ENCODE results near the gene SKOR1. TPM values are rescaled to one million over a fixed set of nuclear protein-coding genes. Genes with fewer than 3 reads are reported as not detected.

The SKOR1 gene
- total RNA-seq, 1 donor: 0.36 TPM

DNA sequence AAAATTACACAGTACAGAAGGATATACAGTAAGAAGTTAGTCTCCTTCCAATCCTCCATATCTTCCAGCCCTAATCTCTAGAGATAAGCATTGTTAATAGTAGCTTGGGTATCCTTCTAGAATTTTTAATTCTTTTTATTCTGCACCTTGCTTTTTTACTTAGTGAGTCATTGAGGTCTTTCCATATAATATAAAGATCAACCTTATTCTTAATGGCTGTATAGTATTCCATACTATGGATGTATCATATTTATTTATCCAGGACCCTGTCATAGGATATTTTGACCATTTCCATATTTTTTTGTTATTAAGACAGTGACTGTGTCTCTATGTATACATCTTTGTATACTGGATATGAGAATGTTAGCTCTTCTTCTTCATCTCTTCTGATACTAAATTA is 36.3 kb upstream of the SKOR1 start:
- Histone ChIP-seq H4K20me1 (ENCODE audit: insufficient read depth, low read length) (peaks cover 4% of the 10 kb centered on the region), H3K27me3 (ENCODE audit: insufficient read depth, low read length) (no peaks in the 10 kb centered on the region), H2AFZ (ENCODE audit: low read length) (no peak overlapping the region), H3K4me1 (ENCODE audit: insufficient read depth, low read length) (peaks cover 2% of the 10 kb centered on the region), H3K27ac (ENCODE audit: low read depth, low read length) (no peak overlapping the region), H3K36me3 (ENCODE audit: insufficient read depth, low read length) (no peaks in the 10 kb centered on the region), H3K4me3 (ENCODE audit: insufficient read depth, low read length) (no peak overlapping the region), H3K9me3 (ENCODE audit: low read depth, low read length) (no peaks in the 10 kb centered on the region), H3K4me2 (ENCODE audit: insufficient read depth, low read length) (no peak overlapping the region), H3K79me2 (ENCODE audit: insufficient read depth, low read length) (no peaks in the 10 kb centered on the region)
- no peak for DNase-seq (ENCODE audit: insufficient read length, low spot score, missing footprints)
- TF ChIP-seq, protein P1, sequence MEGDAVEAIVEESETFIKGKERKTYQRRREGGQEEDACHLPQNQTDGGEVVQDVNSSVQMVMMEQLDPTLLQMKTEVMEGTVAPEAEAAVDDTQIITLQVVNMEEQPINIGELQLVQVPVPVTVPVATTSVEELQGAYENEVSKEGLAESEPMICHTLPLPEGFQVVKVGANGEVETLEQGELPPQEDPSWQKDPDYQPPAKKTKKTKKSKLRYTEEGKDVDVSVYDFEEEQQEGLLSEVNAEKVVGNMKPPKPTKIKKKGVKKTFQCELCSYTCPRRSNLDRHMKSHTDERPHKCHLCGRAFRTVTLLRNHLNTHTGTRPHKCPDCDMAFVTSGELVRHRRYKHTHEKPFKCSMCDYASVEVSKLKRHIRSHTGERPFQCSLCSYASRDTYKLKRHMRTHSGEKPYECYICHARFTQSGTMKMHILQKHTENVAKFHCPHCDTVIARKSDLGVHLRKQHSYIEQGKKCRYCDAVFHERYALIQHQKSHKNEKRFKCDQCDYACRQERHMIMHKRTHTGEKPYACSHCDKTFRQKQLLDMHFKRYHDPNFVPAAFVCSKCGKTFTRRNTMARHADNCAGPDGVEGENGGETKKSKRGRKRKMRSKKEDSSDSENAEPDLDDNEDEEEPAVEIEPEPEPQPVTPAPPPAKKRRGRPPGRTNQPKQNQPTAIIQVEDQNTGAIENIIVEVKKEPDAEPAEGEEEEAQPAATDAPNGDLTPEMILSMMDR (IDR thresholded peaks at IDR 0.05; ENCODE audit: extremely low read depth, low read depth, low read length): no peak

DNA sequence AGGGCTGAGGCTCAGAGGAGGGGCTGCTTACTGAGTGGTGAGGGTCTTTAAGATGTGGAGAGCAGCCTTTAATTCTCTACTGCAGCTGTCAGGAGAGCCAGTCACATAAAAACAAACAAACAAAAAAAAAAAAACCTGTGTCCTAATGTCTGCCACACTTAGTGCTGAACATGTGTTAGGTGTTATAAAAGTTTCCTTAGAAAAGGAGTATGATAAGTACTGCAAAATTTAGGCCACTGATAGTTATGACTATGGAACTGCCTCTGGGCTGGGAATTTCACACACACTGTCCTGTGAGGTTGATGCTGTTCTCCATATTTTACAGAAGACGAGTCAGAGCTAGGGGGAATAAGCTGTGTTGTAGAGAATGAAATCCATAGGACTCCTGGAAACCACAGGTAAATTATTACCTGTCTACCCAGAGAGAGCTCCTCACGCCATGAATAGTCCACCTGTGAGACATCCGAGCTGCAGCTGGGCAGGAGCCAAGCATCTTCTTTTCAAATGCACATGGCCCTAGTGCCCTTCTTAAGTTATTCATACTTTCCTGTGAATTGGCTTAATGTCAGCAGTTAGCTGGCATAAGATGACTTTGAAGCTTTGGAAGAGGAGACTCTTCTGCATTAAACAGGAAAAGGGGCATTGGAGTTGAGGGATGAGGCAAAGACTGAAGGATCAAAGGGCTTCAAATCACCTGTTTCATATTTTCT is 34.5 kb upstream of the SKOR1 start:
- Histone ChIP-seq H3K79me2 (ENCODE audit: insufficient read depth, low read length) (no peaks in the 10 kb centered on the region), H3K27me3 (ENCODE audit: insufficient read depth, low read length) (no peaks in the 10 kb centered on the region), H3K4me1 (ENCODE audit: insufficient read depth, low read length) (peaks cover 2% of the 10 kb centered on the region), H3K4me2 (ENCODE audit: insufficient read depth, low read length) (no peak overlapping the region), H3K27ac (ENCODE audit: low read depth, low read length) (no peak overlapping the region), H3K36me3 (ENCODE audit: insufficient read depth, low read length) (no peaks in the 10 kb centered on the region), H3K9me3 (ENCODE audit: low read depth, low read length) (peaks cover 2% of the 10 kb centered on the region), H2AFZ (ENCODE audit: low read length) (no peak overlapping the region), H3K4me3 (ENCODE audit: insufficient read depth, low read length) (no peak overlapping the region), H4K20me1 (ENCODE audit: insufficient read depth, low read length) (peaks cover 4% of the 10 kb centered on the region)
- DNase-seq (ENCODE audit: insufficient read length, low spot score, missing footprints): no peak
- TF ChIP-seq, protein P1 (IDR thresholded peaks at IDR 0.05; ENCODE audit: extremely low read depth, low read depth, low read length): no peak

DNA sequence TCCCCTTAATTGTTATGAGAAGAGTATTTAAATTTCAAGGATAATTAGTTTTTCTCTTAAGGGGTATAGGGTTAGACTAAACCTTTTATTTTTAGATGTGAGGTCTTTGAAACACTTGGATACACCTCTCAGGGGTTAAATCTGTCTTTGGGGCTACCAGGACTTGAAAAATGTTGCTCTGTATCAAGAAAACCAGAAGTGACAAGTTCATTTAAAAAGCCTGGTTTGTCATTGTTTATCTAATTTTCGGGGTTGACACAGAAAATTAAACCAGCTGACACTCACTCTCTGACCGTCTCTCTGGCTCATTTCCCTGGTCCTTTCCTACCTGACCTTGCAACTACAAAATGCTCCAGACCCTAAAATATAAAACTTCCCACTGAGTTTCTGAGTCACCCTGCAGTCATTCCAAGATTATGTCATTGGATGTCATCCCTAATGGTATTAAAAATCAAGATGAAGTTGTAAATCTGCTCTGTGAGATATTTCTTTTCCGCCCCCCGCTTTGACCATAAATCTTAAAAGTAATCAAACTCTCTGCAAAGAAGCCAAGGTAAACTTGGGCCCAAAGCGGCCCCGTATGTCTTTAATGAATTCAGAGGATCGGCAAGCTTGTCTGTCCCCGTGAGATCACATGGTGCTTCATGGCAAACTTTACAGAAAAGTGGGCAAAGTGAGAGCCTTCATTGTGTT is 32.9 kb upstream of the SKOR1 start:
- no peak overlapping the region for H3K4me2 ChIP-seq (ENCODE audit: insufficient read depth, low read length)
- H3K27ac ChIP-seq (ENCODE audit: low read depth, low read length): no peak overlapping the region
- H3K36me3 ChIP-seq (ENCODE audit: insufficient read depth, low read length): no peaks in the 10 kb centered on the region
- peaks cover 2% of the 10 kb centered on the region for H3K9me3 ChIP-seq (ENCODE audit: low read depth, low read length)
- no peaks in the 10 kb centered on the region for H3K79me2 ChIP-seq (ENCODE audit: insufficient read depth, low read length)
- no peaks in the 10 kb centered on the region for H4K20me1 ChIP-seq (ENCODE audit: insufficient read depth, low read length)
- no peaks in the 10 kb centered on the region for H3K27me3 ChIP-seq (ENCODE audit: insufficient read depth, low read length)
- DNase-seq (ENCODE audit: insufficient read length, low spot score, missing footprints): no peak
- no peak overlapping the region for H3K4me3 ChIP-seq (ENCODE audit: insufficient read depth, low read length)
- TF ChIP-seq, protein P1 (IDR thresholded peaks at IDR 0.05; ENCODE audit: extremely low read depth, low read depth, low read length): no peak
- H2AFZ ChIP-seq (ENCODE audit: low read length): no peak overlapping the region
- peaks cover 2% of the 10 kb centered on the region for H3K4me1 ChIP-seq (ENCODE audit: insufficient read depth, low read length)

DNA sequence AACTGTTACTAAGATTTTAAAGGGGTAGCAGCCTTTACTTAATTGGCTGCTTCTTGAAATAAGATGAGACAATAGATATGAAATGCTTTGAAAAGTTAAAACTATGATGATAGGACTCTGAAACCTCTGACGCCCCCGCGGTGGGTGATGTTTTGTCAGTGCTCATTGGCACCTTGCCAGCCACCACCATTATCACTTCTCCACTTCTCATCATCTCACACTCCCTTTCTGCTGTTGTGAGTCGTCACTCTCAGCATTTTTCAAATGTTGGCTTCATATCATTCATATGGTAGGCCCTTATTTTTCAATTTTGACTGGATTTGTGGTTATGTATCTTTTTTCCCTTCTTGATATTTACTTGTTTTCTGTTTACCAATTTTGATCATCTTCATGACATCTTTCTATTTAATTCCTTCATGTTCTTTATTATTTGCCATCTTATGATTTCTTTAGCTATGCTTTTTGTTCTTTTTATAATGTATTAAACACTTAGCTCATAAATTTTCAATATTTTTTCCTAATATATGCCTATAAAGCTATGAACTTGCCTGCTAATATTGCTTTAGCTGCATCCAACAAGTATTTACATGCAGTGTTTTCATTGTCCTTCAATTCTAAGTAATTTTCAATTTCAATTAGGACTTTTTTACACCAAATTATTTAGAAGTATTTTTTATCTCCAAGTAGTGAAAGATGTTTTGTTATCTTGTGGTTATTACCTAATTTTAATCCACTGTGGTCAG is 30.3 kb upstream of the SKOR1 start:
- H2AFZ ChIP-seq (ENCODE audit: low read length): no peak overlapping the region
- no peaks in the 10 kb centered on the region for H3K27me3 ChIP-seq (ENCODE audit: insufficient read depth, low read length)
- H3K4me1 ChIP-seq (ENCODE audit: insufficient read depth, low read length): peaks cover 2% of the 10 kb centered on the region
- H3K4me3 ChIP-seq (ENCODE audit: insufficient read depth, low read length): no peak overlapping the region
- no peaks in the 10 kb centered on the region for H3K36me3 ChIP-seq (ENCODE audit: insufficient read depth, low read length)
- TF ChIP-seq, protein P1 (IDR thresholded peaks at IDR 0.05; ENCODE audit: extremely low read depth, low read depth, low read length): no peak
- no peak overlapping the region for H3K27ac ChIP-seq (ENCODE audit: low read depth, low read length)
- H3K79me2 ChIP-seq (ENCODE audit: insufficient read depth, low read length): no peaks in the 10 kb centered on the region
- no peaks in the 10 kb centered on the region for H4K20me1 ChIP-seq (ENCODE audit: insufficient read depth, low read length)
- DNase-seq (ENCODE audit: insufficient read length, low spot score, missing footprints): no peak
- H3K9me3 ChIP-seq (ENCODE audit: low read depth, low read length): peaks cover 2% of the 10 kb centered on the region
- H3K4me2 ChIP-seq (ENCODE audit: insufficient read depth, low read length): no peak overlapping the region
